H1 (cell line): Measurements from ENCODE around the gene FBXL14. TPM values are rescaled to one million over a fixed set of nuclear protein-coding genes. Genes with fewer than 3 reads are reported as not detected.

Experiments used
- CTCF ChIA-PET: fragments of 300-600 bp; sonication (Branson Sonifier 250); formaldehyde crosslinking; loops from one replicate; lab custom pipeline; 2021; ENCODE audit not compliant: partially characterized antibody; lab: Charles Lee
- POLR2A ChIA-PET: fragments of 300-600 bp; sonication (Branson Sonifier 250); formaldehyde crosslinking; loops from one replicate; lab custom pipeline; 2021; ENCODE audit warnings: inconsistent platforms; ENCODE audit not compliant: partially characterized antibody; lab: Charles Lee
- DNase-seq, 2 experiments: peaks; one replicate each; pipeline versions ENCODE4 v3.0.0 to v3.0.0-alpha.2; 2010 to 2022; ENCODE audit warnings: low spot score in 2 of 2, low read depth in 1 of 2, mixed read lengths in 1 of 2
- FAIRE-seq: peaks from 2 replicates; lab custom pipeline; 2011; peaks lifted over from hg19 to GRCh38; lab: Jason Lieb, UNC
- H2AFZ ChIP-seq: 2 replicates; pipeline ENCODE4 v1.8.1; 2012; ENCODE audit warnings: low read length, inconsistent platforms
- H2AK5ac ChIP-seq: 2 replicates; pipeline ENCODE4 v1.6.1; 2013; ENCODE audit warnings: low read depth, low read length
- H2BK120ac ChIP-seq: replicated peaks from 2 replicates; pipeline ENCODE3; 2013; ENCODE audit warnings: low read depth, low read length, inconsistent platforms
- H2BK12ac ChIP-seq: 2 replicates; pipeline ENCODE4 v1.6.1; 2013; ENCODE audit warnings: low read depth, low read length
- H2BK15ac ChIP-seq: 2 replicates; pipeline ENCODE4 v1.6.1; 2013; ENCODE audit warnings: low read length
- H2BK20ac ChIP-seq: 2 replicates; pipeline ENCODE4 v1.6.1; 2013; ENCODE audit warnings: low read length
- H2BK5ac ChIP-seq: 2 replicates; pipeline ENCODE4 v1.6.1; 2013; ENCODE audit warnings: low read depth, low read length
- H3K14ac ChIP-seq: 2 replicates; pipeline ENCODE4 v1.6.1; 2013; ENCODE audit warnings: inconsistent platforms; ENCODE audit not compliant: insufficient read length
- H3K18ac ChIP-seq: 2 replicates; pipeline ENCODE4 v1.6.1; 2013; ENCODE audit warnings: low read length; ENCODE audit errors: extremely low read depth
- H3K23ac ChIP-seq: 2 replicates; pipeline ENCODE4 v1.6.1; 2013; ENCODE audit warnings: inconsistent platforms; ENCODE audit not compliant: insufficient read length
- H3K23me2 ChIP-seq: 2 replicates; pipeline ENCODE4 v1.6.1; 2013; ENCODE audit warnings: low read depth, low read length
- H3K27ac ChIP-seq: 2 replicates; pipeline ENCODE4 v1.6.1; 2011; ENCODE audit warnings: low read depth, low read length, inconsistent platforms
- H3K27me3 ChIP-seq, 4 experiments: replicated peaks in 1 of 4; 1 replicate in 1 of 4; 2 replicates in 3 of 4; pipeline versions ENCODE4 v1.6.1 to v1.8.1; 2011 to 2013; ENCODE audit warnings: low read length in 3 of 4, mild to moderate bottlenecking in 3 of 4, inconsistent platforms in 2 of 4, mixed read lengths in 2 of 4, moderate library complexity in 1 of 4; ENCODE audit not compliant: control insufficient read depth in 3 of 4, insufficient read depth in 3 of 4; ENCODE audit errors: extremely low read depth in 1 of 4
- H3K36me3 ChIP-seq, 4 experiments: 2 replicates each; pipeline versions ENCODE4 v1.6.1 to v1.8.1; 2011 to 2013; ENCODE audit warnings: mild to moderate bottlenecking in 4 of 4, low read length in 3 of 4, moderate library complexity in 2 of 4, control low read depth in 1 of 4, inconsistent platforms in 1 of 4; ENCODE audit not compliant: insufficient read depth in 4 of 4, control insufficient read depth in 2 of 4
- H3K4ac ChIP-seq: replicated peaks from 2 replicates; pipeline ENCODE3; 2013; ENCODE audit warnings: low read length, low read depth, mixed read lengths, inconsistent platforms; ENCODE audit not compliant: insufficient read length
- H3K4me1 ChIP-seq, 4 experiments: replicated peaks in 1 of 4; 1 replicate in 1 of 4; 2 replicates in 3 of 4; pipeline versions ENCODE4 v1.6.1 to v1.8.1; 2011 to 2013; ENCODE audit warnings: low read length in 3 of 4, inconsistent platforms in 2 of 4, mixed read lengths in 1 of 4; ENCODE audit not compliant: insufficient read depth in 4 of 4, control insufficient read depth in 3 of 4
- H3K4me2 ChIP-seq, 2 experiments: 2 replicates each; pipeline versions ENCODE4 v1.6.1 to v1.8.1; 2011 to 2013; ENCODE audit warnings: low read depth in 2 of 2, low read length in 2 of 2, control low read depth in 1 of 2, inconsistent platforms in 1 of 2, mild to moderate bottlenecking in 1 of 2; ENCODE audit not compliant: insufficient read depth in 1 of 2
- H3K4me3 ChIP-seq, 4 experiments: fragments of 200-600, 300-600 bp in 1 of 4; sonication (generic), shearing (Covaris generic), sonication (Bioruptor Twin) in 1 of 4; 2 replicates each; pipeline versions ENCODE4 v1.5.1 to v1.8.1; 2011 to 2016; ENCODE audit warnings: low read length in 4 of 4, low read depth in 3 of 4, control low read depth in 2 of 4, inconsistent platforms in 2 of 4, mild to moderate bottlenecking in 2 of 4, mixed read lengths in 1 of 4, moderate library complexity in 1 of 4; ENCODE audit not compliant: insufficient read depth in 2 of 4; ENCODE audit errors: extremely low read depth in 1 of 4
- H3K56ac ChIP-seq: replicated peaks from 2 replicates; pipeline ENCODE3; 2013; ENCODE audit warnings: low read depth, mild to moderate bottlenecking, mixed read lengths, low read length, inconsistent platforms; ENCODE audit not compliant: insufficient read length
- H3K79me1 ChIP-seq: 2 replicates; pipeline ENCODE4 v1.6.1; 2013; ENCODE audit warnings: low read depth, low read length, control low read depth
- H3K79me2 ChIP-seq, 2 experiments: 2 replicates each; pipeline versions ENCODE4 v1.6.1 to v1.8.1; 2012 to 2013; ENCODE audit warnings: low read length in 2 of 2, mild to moderate bottlenecking in 2 of 2, inconsistent platforms in 1 of 2; ENCODE audit not compliant: insufficient read depth in 2 of 2, control insufficient read depth in 1 of 2
- H3K9ac ChIP-seq, 4 experiments: replicated peaks in 1 of 4; 1 replicate in 1 of 4; 2 replicates in 3 of 4; pipeline versions ENCODE4 v1.6.1 to v1.8.1; 2011 to 2013; ENCODE audit warnings: low read depth in 3 of 4, low read length in 3 of 4, control low read depth in 2 of 4, mild to moderate bottlenecking in 2 of 4, moderate library complexity in 2 of 4, inconsistent platforms in 1 of 4; ENCODE audit errors: extremely low read depth in 1 of 4
- H3K9me3 ChIP-seq, 2 experiments: 2 replicates each; pipeline versions ENCODE4 v1.6.1 to v1.8.1; 2012 to 2013; ENCODE audit warnings: mild to moderate bottlenecking in 2 of 2, moderate library complexity in 2 of 2, control low read depth in 1 of 2, inconsistent platforms in 1 of 2, low read depth in 1 of 2, low read length in 1 of 2, mixed read lengths in 1 of 2; ENCODE audit not compliant: insufficient read depth in 2 of 2
- H4K20me1 ChIP-seq, 2 experiments: replicated peaks in 1 of 2; 2 replicates each; pipeline versions ENCODE3 to v1.8.1; 2011 to 2013; ENCODE audit warnings: inconsistent platforms in 2 of 2, low read length in 2 of 2, mild to moderate bottlenecking in 1 of 2; ENCODE audit not compliant: insufficient read depth in 2 of 2, control insufficient read depth in 1 of 2
- H4K5ac ChIP-seq: 2 replicates; pipeline ENCODE4 v1.6.1; 2013; ENCODE audit warnings: low read length, low read depth, mixed read lengths, inconsistent platforms; ENCODE audit not compliant: insufficient read length
- H4K8ac ChIP-seq: 2 replicates; pipeline ENCODE4 v1.8.0; 2013; ENCODE audit warnings: mild to moderate bottlenecking, moderate library complexity, low read length, inconsistent platforms; ENCODE audit not compliant: insufficient read depth; ENCODE audit errors: extremely low read depth
- H4K91ac ChIP-seq: replicated peaks from 2 replicates; pipeline ENCODE3; 2013; ENCODE audit warnings: low read length, mixed read lengths, inconsistent platforms; ENCODE audit not compliant: insufficient read length
- BACH1 ChIP-seq: IDR thresholded peaks from 2 replicates; pipeline ENCODE4 v1.6.1; 2012; ENCODE audit warnings: low read length, improper control_type of control experiment
- EP300 ChIP-seq, 2 experiments: IDR thresholded peaks; 1 replicate in 1 of 2; 2 replicates in 1 of 2; pipeline ENCODE4 v1.6.1; 2011 to 2012; ENCODE audit warnings: low read depth in 2 of 2, low read length in 2 of 2, mild to moderate bottlenecking in 2 of 2, borderline replicate concordance in 1 of 2, inconsistent platforms in 1 of 2, moderate library complexity in 1 of 2
- JUN ChIP-seq: IDR thresholded peaks from 2 replicates; pipeline ENCODE4 v1.6.1; 2011; ENCODE audit warnings: low read depth, mild to moderate bottlenecking, improper control_type of control experiment, low read length
- PHF8 ChIP-seq: fragments of 200-600 bp; sonication (generic); conservative IDR thresholded peaks from 2 replicates; pipeline ENCODE4 v1.7.1; 2012; ENCODE audit warnings: low read depth, mild to moderate bottlenecking, inconsistent platforms, low read length, moderate library complexity
- SRF ChIP-seq: IDR thresholded peaks from 2 replicates; pipeline ENCODE4 v1.6.1; 2011; ENCODE audit warnings: mild to moderate bottlenecking, low read depth, low read length, moderate library complexity
- WGBS, 2 experiments: shearing (Covaris generic) in 1 of 2; methylation state at CpG; one replicate each; pipeline versions ENCODE4 v1.1.6 to v1.1.7; 2013 to 2015; ENCODE audit warnings: low lambda C conversion rate in 2 of 2, mixed read lengths in 2 of 2, inconsistent platforms in 1 of 2, low coverage in 1 of 2, missing lambda C conversion rate in 1 of 2; ENCODE audit not compliant: insufficient replicate concordance in 2 of 2, insufficient coverage in 1 of 2, insufficient read length in 1 of 2; ENCODE audit errors: extremely low coverage in 1 of 2, missing lambda C conversion rate in 1 of 2; 5-methylcytosine and 5-hydroxymethylcytosine counted together
- polyA plus RNA-seq, 7 experiments: library from polyadenylated mRNA; depleted of rRNA in 3 of 7; stranded (reverse) in 5 of 7; unstranded in 2 of 7; fragments of >200 nt in 5 of 7; fragments of 200-250 nt in 2 of 7; gene quantifications; 1 replicate in 5 of 7; 2 replicates in 1 of 7; 4 replicates in 1 of 7; pipeline versions ENCODE4 v1.2.1 to v1.2.3, GENCODE V29; 2011 to 2013; ENCODE audit warnings: missing spikeins in 2 of 7, mixed read lengths in 2 of 7
- total RNA-seq: library from RNA; stranded (reverse); fragmentation: NEBNext Ultra II Directional; extraction: Animal tissue kit (Norgen Biotek cat#: 25700); gene quantifications from 2 replicates; pipeline ENCODE4 v1.2.1, GENCODE V29; 2021

FBXL14 gene
- total and polyA plus RNA-seq, 2 of the 8 experiments (the other 6 are each of a cell fraction or from before 2014, with no cell fraction given), result 5.5 to 9.6 TPM

GRCh38 chr12:1634149-1634548, 39.8 kb upstream of the FBXL14 start:
- TF ChIP-seq BACH1 (no peak), JUN (no peak), EP300 (IDR thresholded peaks at IDR 0.05; ENCODE audit: borderline replicate concordance in 1 of 2, low read depth in 2 of 2, low read length in 2 of 2) (no peak), SRF (no peak), PHF8 (no peak)
- FAIRE-seq, result no peak
- Histone ChIP-seq H4K8ac (no peak overlapping the region), H3K4me1 (peaks cover 2 to 18% (median 16%) of the 10 kb centered on the region in 4 experiments), H3K79me1 (no peaks in the 10 kb centered on the region), H3K36me3 (no peaks in the 10 kb centered on the region), H2BK12ac (no peak overlapping the region), H3K23ac (no peak overlapping the region), H3K27ac (no peak overlapping the region), H4K5ac (no peak overlapping the region), H3K56ac (no peak overlapping the region), H3K9me3 (no peaks in the 10 kb centered on the region), H3K9ac (no peak overlapping the region), H3K4me2 (no peak overlapping the region), H3K79me2 (no peaks in the 10 kb centered on the region), H2BK15ac (no peak overlapping the region), H2BK120ac (no peak overlapping the region), H2AK5ac (no peak overlapping the region), H3K4ac (no peak overlapping the region), H3K18ac (no peak overlapping the region), H2BK20ac (no peak overlapping the region), H3K14ac (no peak overlapping the region), H3K27me3 (peaks cover 33 to 65% (median 52%) of the 10 kb centered on the region in 4 experiments), H3K4me3 (no peak overlapping the region), H4K91ac (no peak overlapping the region), H3K23me2 (peaks cover 7% of the 10 kb centered on the region), H2AFZ (no peak overlapping the region), H2BK5ac (no peak overlapping the region), H4K20me1 (peaks cover 0 to 4% of the 10 kb centered on the region in 2 experiments)
- CTCF ChIA-PET, result interaction anchor here (0.6 to 3.6 kb wide), 27 partner anchors 9 to 532 kb away, joined by 3 to 40 read pairs (median 6); no protein-coding TSS in a partner anchor
- POLR2A ChIA-PET, result interaction anchor here (0.6 to 1.6 kb wide), 2 partner anchors 28 to 47 kb away, joined by 3 to 5 read pairs; no protein-coding TSS in a partner anchor
- 65% methylated on average over 7 of the region's 7 CpGs; no CpG with 5 or more reads in 1 of the 2 experiments for WGBS, 2 experiments
- DNase-seq, result no peak
